ACHN (cell line): ENCODE results near the gene DPCD.
"Not testable (repeated sequence)": the region's sequence is repeated elsewhere in the genome, so short reads cannot be mapped to it uniquely, and the experiment has no call there.

ENCODE experiments used
- DNase-seq: peaks from one replicate; pipeline ENCODE4 v3.0.0-alpha.2; 2015
- in situ Hi-C: cut with HindIII; loops from 2 replicates; pipeline ENCODE4 v1.10.0; 2017; ENCODE audit warnings: low sequenced_read_pairs, low pct_ligation_motif_present, low pct_unique_long_range_greater_than_20kb

The DPCD gene

DNA sequence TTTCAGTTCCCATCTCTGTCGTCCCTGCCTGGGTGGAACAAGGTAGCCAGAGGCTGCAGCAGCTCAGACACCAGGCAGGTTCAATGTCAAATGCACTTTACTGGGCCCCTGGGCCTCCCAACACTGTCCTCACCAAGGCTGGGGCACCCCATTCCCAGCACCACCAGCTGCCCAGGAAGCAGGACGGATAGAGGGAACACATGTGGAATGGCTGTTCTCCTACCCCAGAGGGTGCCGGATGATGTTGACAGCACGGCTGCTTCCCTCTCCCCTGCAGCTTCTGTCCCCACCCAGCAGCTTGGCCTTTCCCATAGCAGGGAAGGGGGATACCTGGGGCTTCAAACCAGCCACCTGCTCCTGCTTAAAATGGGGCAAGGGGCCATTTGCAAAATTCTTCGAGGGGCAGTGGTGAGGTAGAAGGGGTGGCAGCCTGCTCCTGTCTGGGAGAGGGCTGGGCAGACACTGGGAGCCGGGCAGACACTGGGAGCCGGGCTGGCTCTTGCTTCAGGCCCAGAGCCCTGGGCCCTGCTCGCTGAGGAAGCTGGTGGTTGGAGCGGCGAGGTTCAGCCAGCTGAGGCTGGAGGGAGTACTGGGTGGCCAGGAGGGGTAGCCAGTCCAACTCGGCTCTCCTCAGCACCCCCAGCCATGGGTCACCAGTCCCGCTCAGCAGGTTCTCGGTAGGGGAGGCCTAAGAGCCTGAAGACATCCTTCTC is 9.2 kb upstream of the DPCD start:
- in situ Hi-C loops = no loop called here

DNA sequence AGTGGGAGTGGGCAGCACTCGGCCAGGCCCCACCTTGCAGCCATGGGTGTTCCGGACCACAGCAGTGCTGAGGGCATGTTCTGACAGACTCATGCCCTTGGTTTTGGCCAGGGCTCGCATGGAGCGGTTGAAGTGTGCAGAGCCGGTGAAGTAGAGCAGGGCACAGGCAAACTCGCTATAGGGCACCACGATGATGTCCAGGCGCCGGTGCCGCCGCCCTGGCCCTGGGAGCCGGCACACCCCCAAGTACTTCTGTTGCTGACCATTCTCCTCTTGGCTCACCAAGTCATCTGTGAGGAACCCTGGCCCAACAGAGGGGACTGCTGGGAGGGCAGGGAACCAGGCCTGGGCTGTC is 8.6 kb upstream of the DPCD start:
- in situ Hi-C loops = no loop called here
- DNase-seq = no peak

More for the DNA sequence above, 9.2 kb upstream of the DPCD start:
- no peak for DNase-seq

GRCh38 chr10:101580486-101581399 is 7.4 kb upstream of the DPCD start:
- in situ Hi-C loops = no loop called here

GRCh38 chr10:101585841-101586240 is 2.3 kb upstream of the DPCD start:
- in situ Hi-C loops = no loop called here
- no peak for DNase-seq

More at GRCh38 chr10:101580486-101581399, 7.4 kb upstream of the DPCD start:
- no peak for DNase-seq

DNA sequence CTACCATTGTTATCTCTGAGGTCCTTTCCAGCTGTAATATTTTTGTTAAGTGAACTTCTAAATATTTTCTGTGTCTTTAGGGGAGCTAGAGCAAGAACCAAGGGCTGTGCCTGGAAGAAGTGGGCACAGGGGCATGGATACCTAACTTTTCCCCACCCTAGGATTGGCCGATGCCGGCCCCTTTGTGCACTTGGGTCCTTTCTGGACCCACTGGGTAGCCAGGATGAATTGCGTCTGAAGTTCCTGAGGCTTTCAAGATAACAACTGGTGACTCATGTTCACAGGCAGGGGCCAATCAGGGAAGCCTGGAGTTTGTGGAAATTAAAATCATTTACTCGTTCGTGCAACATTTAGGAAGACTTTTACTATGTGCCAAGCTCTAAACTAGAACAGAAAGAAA is 758 bp downstream of the DPCD start:
- in situ Hi-C loops = no loop called here
- DNase-seq = peak; percentile 65

DNA sequence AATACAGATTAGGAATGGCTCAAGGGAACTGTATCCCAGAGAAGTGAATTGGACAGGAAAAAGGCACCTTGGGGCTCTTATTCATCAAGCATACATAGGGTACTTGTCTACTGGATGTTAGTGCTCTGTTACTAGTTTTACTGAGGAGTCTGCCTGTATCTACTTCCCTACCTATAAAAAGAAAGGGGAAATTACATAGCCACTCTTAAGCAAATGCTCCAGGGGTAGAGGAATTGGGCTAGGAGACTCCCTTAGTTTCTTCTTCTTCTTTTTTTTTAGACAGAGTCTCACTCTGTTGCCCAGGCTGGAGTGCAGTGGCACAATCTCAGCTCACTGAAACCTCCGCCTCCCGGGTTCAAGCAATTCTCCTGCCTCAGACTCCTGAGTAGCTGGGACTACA is 5.2 kb downstream of the DPCD start:
- in situ Hi-C loops, DNase-seq: not testable (repeated sequence)

DNA sequence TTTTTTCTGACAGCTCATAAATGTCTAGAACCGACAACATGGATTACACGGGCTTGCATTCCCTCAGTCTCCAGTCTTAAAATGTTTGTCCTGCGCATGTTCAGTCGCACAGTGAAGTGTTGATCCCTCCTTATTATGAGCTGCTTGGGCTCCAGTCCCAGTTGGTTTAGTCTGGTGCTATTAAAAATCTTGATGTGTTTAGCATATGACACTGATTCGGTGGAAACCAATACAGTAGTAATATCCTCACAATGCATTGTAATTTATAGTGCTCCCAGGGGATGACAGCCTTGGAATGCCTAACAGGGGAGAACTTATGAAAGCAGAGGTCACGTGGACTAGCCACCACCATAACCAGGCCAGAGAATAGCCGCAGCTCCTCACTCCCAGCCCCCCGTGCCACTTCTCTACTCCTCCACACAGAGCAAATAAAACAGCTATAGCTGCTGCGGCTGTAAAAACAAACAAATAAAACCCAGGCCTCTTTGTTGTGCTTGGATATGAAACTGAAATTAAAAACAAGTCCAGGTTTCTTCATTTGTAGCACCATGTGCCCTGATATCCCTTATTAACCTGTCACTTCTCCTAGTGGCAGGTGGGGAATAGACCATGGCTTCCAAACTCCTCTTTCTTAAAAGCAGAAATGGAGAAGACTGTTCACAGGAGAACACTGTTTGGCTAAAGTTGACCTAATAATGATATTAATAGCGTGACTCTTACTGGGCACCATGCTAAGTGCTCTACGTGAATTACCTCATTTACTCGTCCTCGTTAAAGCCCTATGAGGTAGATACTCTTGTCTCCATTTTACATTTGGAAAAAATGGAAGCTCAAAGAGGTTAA is 7.7 kb downstream of the DPCD start:
- in situ Hi-C loops = no loop called here
- no peak for DNase-seq

DNA sequence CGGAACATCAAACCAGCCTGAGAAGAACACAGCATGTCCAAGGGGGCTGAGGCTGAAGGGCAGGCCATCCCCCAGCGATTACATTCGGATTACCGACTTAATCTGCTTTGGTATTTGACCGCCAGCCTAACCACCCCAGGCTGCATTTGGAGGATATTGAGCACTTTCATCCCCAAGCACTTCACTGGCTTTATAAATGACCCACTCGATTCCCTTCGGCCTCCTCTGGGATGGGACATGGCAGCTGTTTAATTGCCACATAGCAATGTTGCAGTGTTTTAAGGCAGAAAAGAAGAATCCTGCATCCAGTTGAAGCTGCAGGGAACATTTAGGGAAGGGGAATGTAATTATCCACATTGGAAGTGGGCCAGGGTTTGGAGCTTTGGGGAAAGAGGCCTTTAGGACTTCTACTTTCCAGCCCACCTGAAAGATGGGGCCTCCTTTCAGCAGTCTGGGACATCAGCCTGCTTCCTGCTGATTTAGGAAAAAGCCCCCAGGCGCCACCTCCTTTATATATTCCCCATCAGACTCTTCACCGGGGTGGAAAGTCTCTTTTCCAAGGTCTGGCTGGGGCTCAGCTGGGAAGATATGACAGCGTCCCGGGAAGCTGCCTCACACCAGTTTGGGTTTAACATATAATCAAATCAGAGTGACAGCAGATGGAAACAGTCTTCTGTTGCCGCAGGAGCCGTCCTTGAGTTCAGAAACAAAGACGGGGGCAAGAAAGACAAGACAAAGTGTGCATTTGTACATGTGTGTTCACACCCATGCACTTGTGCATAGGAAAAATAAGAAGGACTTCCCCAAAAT is 9.2 kb downstream of the DPCD start:
- in situ Hi-C loops = no loop called here
- no peak for DNase-seq

DNA sequence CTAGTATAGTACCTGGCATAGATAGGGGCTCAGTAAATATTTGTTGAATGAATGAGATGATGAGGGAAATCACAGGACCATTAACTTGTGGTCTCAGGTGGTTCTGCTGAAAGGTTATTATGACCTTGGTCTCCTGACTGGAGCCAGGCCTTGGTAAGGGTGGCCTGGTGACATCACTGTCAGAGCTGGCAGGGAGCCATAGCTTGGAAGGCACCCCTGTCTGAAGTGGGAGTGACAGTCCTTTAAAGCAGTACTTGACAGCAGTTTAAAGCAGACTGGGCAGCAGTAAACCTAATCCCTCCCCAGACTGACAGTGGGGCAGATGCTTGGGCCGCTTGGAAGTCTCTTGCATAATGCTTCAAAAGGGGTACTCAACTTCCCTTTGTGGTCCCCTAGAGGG is 13.4 kb downstream of the DPCD start:
- in situ Hi-C loops = no loop called here
- DNase-seq = no peak

- peak; percentile 80 for DNase-seq
- in situ Hi-C loops = no loop called here
Observed at GRCh38 chr10:101602761-101603398, 14.8 kb downstream of the DPCD start.

- in situ Hi-C loops = no loop called here
- no peak for DNase-seq
Observed at GRCh38 chr10:101607124-101607523, 19.0 kb downstream of the DPCD start.

GRCh38 chr10:101609481-101609880 is 21.4 kb downstream of the DPCD start:
- in situ Hi-C loops = no loop called here
- no peak for DNase-seq

DNA sequence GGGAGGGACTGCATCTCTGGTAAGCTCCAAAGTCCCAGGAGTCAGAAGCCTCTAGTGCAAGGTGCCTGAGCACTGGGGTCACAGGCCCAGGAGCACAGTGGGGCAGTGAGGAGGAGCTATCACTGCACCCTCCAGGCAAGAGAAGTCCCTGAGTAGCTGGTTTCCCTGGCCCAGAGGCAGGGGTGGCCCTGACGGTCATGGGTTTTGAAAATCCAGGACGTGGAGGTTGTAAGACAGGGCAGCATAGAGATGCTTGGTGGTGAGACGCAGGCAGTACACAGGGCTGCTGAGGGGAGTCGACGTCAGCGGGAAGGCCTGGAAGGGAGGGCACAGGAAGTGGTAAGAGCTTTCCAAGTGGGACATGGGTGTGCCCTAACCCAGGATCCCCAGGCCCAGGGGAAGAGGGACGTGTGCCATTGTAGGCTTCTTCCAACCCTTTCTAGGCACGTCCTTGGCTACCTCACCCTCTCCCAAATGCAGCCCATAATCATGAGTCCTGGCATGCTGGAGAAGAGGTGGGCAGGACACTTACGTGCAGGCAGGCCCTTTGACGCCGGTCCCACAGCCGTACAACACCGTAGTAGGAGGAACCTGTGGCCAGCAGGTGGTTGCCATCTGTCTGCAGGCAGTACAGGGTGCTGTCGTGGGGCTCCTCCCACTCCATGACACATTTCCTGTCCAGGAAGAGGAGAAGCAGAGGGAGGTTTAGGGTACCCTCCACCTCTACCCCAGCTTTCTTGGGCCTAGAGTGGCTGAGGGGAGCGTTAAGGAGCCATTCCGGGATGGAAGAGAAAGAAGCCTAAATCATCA is 23.2 kb downstream of the DPCD start:
- in situ Hi-C loops = no loop called here
- no peak for DNase-seq

DNA sequence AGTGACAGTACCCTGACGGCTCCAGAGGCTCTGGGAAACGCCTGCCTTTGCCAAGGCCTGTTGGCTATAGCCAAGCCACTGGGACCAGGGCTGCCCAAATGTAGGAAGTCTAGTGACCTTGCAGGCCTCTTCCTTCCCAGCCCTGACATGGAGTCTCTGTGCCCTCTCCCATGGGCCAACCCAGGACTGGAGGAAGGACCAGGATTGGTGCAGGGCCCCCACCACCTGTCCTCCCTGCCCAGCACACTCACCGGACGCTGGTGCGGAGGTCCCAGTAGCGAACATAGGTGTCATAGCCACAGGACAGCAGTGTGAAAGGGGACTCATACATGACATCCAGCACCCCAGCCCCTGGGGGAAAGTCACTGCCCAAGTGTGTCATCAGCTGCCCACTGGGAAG is 24.0 kb downstream of the DPCD start:
- DNase-seq = no peak
- in situ Hi-C loops = no loop called here

DNA sequence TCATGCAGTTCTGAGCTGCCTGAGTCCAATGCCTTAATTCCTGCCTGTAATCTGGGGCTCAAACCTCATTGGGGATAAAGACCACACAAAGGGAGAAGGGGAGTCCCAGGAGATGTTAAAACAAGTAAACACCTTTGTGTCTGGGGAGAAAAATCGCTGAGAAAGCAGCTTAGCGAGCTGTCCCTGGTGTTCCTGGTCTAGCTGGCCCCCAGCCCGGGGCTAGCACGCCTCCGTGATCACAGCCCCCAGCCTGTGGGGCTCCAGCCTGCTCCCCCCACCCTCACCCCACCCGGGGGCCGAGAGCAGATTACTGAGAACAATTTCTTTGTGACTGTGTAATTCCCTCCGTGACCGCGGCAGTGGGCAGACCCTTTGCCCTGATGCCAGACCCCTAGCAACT is 24.8 kb downstream of the DPCD start:
- in situ Hi-C loops = no loop called here
- DNase-seq = no peak

DNA sequence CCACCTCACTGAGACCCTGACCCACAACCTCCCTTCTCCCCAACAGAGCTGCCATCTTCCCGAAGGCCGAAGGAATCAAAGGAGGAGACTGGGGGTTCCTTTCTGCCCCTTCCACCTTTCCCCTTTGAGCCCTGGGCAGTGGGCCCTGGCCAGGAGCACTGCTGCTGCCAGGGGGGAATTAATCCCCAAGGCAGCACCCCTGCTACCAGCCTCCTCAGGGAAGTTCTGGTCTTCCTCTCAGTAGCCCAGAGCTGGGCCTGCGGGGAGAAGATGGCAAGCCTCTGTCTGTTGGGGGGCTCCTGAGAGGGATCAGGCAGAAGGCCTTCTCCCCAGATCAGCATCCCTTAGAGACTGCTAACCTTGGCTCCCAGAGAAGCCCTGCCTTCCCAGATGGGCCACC is 25.5 kb downstream of the DPCD start:
- DNase-seq = no peak
- in situ Hi-C loops = no loop called here
